ENCODE data around the gene ROCK1. TPM values are rescaled to one million over a fixed set of nuclear protein-coding genes. Genes with fewer than 3 reads are reported as not detected.
"Not testable (repeated sequence)": the region's sequence is repeated elsewhere in the genome, so short reads cannot be mapped to it uniquely, and the experiment has no call there.

Gene ROCK1
- total RNA-seq, 1 donor from 2014 or later, result 34.9 TPM

GRCh38 chr18:21038201-21038600 lies 73.4 kb downstream of the ROCK1 start:
- TF ChIP-seq, protein P1, sequence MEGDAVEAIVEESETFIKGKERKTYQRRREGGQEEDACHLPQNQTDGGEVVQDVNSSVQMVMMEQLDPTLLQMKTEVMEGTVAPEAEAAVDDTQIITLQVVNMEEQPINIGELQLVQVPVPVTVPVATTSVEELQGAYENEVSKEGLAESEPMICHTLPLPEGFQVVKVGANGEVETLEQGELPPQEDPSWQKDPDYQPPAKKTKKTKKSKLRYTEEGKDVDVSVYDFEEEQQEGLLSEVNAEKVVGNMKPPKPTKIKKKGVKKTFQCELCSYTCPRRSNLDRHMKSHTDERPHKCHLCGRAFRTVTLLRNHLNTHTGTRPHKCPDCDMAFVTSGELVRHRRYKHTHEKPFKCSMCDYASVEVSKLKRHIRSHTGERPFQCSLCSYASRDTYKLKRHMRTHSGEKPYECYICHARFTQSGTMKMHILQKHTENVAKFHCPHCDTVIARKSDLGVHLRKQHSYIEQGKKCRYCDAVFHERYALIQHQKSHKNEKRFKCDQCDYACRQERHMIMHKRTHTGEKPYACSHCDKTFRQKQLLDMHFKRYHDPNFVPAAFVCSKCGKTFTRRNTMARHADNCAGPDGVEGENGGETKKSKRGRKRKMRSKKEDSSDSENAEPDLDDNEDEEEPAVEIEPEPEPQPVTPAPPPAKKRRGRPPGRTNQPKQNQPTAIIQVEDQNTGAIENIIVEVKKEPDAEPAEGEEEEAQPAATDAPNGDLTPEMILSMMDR (IDR thresholded peaks at IDR 0.05; ENCODE audit: borderline replicate concordance), result no peak
- H3K36me3 ChIP-seq, result peaks cover 37% of the 10 kb centered on the region
- peaks cover 18% of the 10 kb centered on the region for H3K4me1 ChIP-seq
- DNase-seq, result no peak
- H3K9me3 ChIP-seq (replicated peaks), result no peaks in the 10 kb centered on the region
- intact Hi-C loops (cut with micrococcal nuclease), result no loop called here
- no peak overlapping the region for H3K27ac ChIP-seq (replicated peaks)
- no peaks in the 10 kb centered on the region for H3K27me3 ChIP-seq (ENCODE audit: low read depth)
- H3K4me3 ChIP-seq, result no peak overlapping the region

DNA sequence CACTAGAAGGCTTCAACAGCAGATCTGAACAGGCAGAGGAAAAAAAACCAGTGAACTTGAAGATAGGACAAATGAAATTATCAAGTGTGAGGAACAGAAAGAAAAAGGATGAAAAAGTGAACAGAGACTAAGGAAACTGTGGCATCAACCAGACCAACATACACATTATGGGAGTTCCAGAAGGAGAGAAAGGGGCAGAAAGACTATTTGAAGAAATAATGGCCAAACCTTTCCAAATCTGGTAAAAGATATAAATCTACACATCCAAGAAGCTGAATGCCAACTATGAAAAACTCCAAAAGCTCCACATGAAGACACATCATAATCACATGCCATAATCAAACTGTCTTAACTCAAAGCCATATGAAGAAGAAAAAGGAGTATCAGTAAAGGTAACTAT lies 79.8 kb downstream of the ROCK1 start:
- TF ChIP-seq, protein P1 (IDR thresholded peaks at IDR 0.05; ENCODE audit: borderline replicate concordance), result no peak
- no peak overlapping the region for H3K27ac ChIP-seq (replicated peaks)
- H3K9me3 ChIP-seq (replicated peaks), result peaks cover 9% of the 10 kb centered on the region
- H3K36me3 ChIP-seq, result peaks cover 39% of the 10 kb centered on the region
- intact Hi-C loops (cut with micrococcal nuclease), result no loop called here
- H3K4me1 ChIP-seq, result no peaks in the 10 kb centered on the region
- DNase-seq, result no peak
- H3K4me3 ChIP-seq, result no peak overlapping the region
- no peaks in the 10 kb centered on the region for H3K27me3 ChIP-seq (ENCODE audit: low read depth)

DNA sequence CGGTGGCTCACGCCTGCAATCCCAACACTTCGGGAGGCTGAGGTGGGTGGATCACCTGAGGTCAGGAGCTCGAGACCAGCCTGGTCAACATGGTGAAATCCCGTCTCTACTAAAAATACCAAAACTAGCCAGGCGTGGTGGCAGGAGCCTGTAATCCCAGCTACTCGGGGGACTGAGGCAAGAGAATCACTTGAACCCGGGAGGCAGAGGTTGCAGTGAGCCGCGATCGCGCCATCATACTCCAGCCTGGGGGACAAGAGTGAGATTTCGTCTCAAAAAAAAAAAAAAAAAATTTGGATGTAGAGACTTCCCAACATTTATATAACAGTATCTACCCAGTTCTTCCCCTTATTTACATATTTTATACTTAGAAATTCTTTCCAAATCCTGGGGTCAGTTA lies 93.4 kb downstream of the ROCK1 start:
- intact Hi-C loops (cut with micrococcal nuclease), result loop anchor here (10.0 kb wide), 2 partner anchors 47 to 53 kb away; no protein-coding TSS in a partner anchor
- H3K4me1 ChIP-seq; H3K9me3 ChIP-seq (replicated peaks); DNase-seq; H3K27me3 ChIP-seq (ENCODE audit: low read depth); H3K27ac ChIP-seq (replicated peaks); H3K4me3 ChIP-seq: not testable (repeated sequence)
- H3K36me3 ChIP-seq, result peaks cover 59% of the 10 kb centered on the region

- Histone ChIP-seq H3K4me1 (no peaks in the 10 kb centered on the region), H3K9me3 (replicated peaks) (no peaks in the 10 kb centered on the region), H3K36me3 (peaks cover 59% of the 10 kb centered on the region), H3K27ac (replicated peaks) (no peak overlapping the region), H3K4me3 (no peak overlapping the region), H3K27me3 (ENCODE audit: low read depth) (no peaks in the 10 kb centered on the region)
- TF ChIP-seq, protein P1 (IDR thresholded peaks at IDR 0.05; ENCODE audit: borderline replicate concordance), result no peak
- no peak for DNase-seq
- intact Hi-C loops (cut with micrococcal nuclease), result loop anchor here (10.0 kb wide), 2 partner anchors 48 to 52 kb away; no protein-coding TSS in a partner anchor
These were observed 99.3 kb downstream of the ROCK1 start for GRCh38 chr18:21012308-21012707.

DNA sequence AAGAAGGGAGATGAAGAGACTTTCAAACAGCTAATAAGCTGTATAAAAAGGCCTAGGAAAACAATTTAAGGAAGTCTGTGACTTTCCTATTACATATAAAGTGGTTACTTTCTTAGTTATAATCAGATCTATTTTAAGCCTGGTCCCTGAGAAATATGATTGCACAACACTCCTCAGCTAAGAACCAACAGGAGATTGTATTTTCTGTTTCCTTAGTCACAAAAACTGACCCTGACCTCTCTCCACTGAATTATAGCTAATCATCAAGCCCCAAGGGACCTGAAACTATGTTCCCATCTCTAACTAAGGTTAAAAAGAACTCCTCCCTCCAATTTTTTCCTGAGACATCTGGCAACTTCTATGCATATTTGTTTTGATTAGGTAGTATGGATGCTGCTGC lies 106.9 kb downstream of the ROCK1 start:
- H3K9me3 ChIP-seq (replicated peaks), result no peaks in the 10 kb centered on the region
- H3K27ac ChIP-seq (replicated peaks), result peak overlapping the region; percentile 67
- no peaks in the 10 kb centered on the region for H3K27me3 ChIP-seq (ENCODE audit: low read depth)
- DNase-seq, result no peak
- TF ChIP-seq, protein P1 (IDR thresholded peaks at IDR 0.05; ENCODE audit: borderline replicate concordance), result no peak
- no peak overlapping the region for H3K4me3 ChIP-seq
- H3K36me3 ChIP-seq, result peaks cover 45% of the 10 kb centered on the region
- H3K4me1 ChIP-seq, result peaks cover 24% of the 10 kb centered on the region
- intact Hi-C loops (cut with micrococcal nuclease), result no loop called here

- peaks cover 23% of the 10 kb centered on the region for H3K36me3 ChIP-seq
- DNase-seq, result no peak
These were observed 110.9 kb downstream of the ROCK1 start for GRCh38 chr18:21000667-21001066.

More at GRCh38 chr18:21000667-21001066, 110.9 kb downstream of the ROCK1 start:
- TF ChIP-seq, protein P1 (IDR thresholded peaks at IDR 0.05; ENCODE audit: borderline replicate concordance), result no peak
- Histone ChIP-seq H3K9me3 (replicated peaks) (no peaks in the 10 kb centered on the region), H3K27me3 (ENCODE audit: low read depth) (no peaks in the 10 kb centered on the region), H3K4me3 (no peak overlapping the region), H3K27ac (replicated peaks) (no peak overlapping the region), H3K4me1 (peaks cover 40% of the 10 kb centered on the region)
- intact Hi-C loops (cut with micrococcal nuclease), result no loop called here
